GM21737 (cell line): Measurements from ENCODE around the gene UBE2J2.

Experiments used
- ATAC-seq: cut with Tn5 transposase; IDR thresholded peaks from one replicate; pipeline ENCODE4 v1.9.1; 2021; ENCODE audit warnings: mild to moderate bottlenecking, moderate library complexity; ENCODE audit not compliant: unreplicated experiment

UBE2J2 gene

GRCh38 chr1:1215881-1216605 is 57.6 kb downstream of the UBE2J2 start:
- no peak for ATAC-seq

GRCh38 chr1:1215080-1215676 is 58.5 kb downstream of the UBE2J2 start:
- no peak for ATAC-seq

GRCh38 chr1:1213345-1214265 is 60.0 kb downstream of the UBE2J2 start, which contains the start of gene TNFRSF4:
Gene TNFRSF4, minus strand, starts transcription at chr1:1214153. Its CDS starts 26 bp downstream, at chr1:1214127.
- ATAC-seq = no peak

- ATAC-seq = no peak
These were observed 60.8 kb downstream of the UBE2J2 start for GRCh38 chr1:1212780-1213344.

- ATAC-seq = no peak
These were observed 61.9 kb downstream of the UBE2J2 start for GRCh38 chr1:1211541-1212441.

GRCh38 chr1:1210726-1211540 is 62.7 kb downstream of the UBE2J2 start:
- no peak for ATAC-seq

GRCh38 chr1:1208713-1209433 is 64.8 kb downstream of the UBE2J2 start:
- no peak for ATAC-seq

- no peak for ATAC-seq
These were observed 66.1 kb downstream of the UBE2J2 start for GRCh38 chr1:1207571-1207892.

- no peak for ATAC-seq
These were observed 66.6 kb downstream of the UBE2J2 start for GRCh38 chr1:1206966-1207531.

- no peak for ATAC-seq
These were observed 67.2 kb downstream of the UBE2J2 start, which contains the start of gene TNFRSF18 for GRCh38 chr1:1206376-1206965. Gene TNFRSF18, minus strand, starts transcription at chr1:1206592. Its CDS starts 21 bp downstream, at chr1:1206571.

- ATAC-seq = no peak
These were observed 67.8 kb downstream of the UBE2J2 start for GRCh38 chr1:1205769-1206375.

- ATAC-seq = no peak
These were observed 68.5 kb downstream of the UBE2J2 start for GRCh38 chr1:1204998-1205768.

- no peak for ATAC-seq
These were observed 69.2 kb downstream of the UBE2J2 start for GRCh38 chr1:1204425-1204920.
